ENCODE data around the gene WFIKKN2.
"Not testable (repeated sequence)": the region's sequence is repeated elsewhere in the genome, so short reads cannot be mapped to it uniquely, and the experiment has no call there.

WFIKKN2 gene

GRCh38 chr17:50835301-50836234, at the start of gene WFIKKN2:
WFIKKN2 (plus strand) TSS chr17:50835586; CDS start chr17:50835938, 352 bp downstream.
- no peak for DNase-seq

- no peak for DNase-seq
Observed at GRCh38 chr17:50785946-50786570, 49.3 kb upstream of the WFIKKN2 start.

GRCh38 chr17:50787106-50787505, 48.3 kb upstream of the WFIKKN2 start:
- no peak for DNase-seq

- no peak for DNase-seq
Observed at GRCh38 chr17:50790618-50791017, 44.8 kb upstream of the WFIKKN2 start.

- no peak for DNase-seq
Observed at GRCh38 chr17:50792132-50792531, 43.3 kb upstream of the WFIKKN2 start.

GRCh38 chr17:50793007-50793406, 42.4 kb upstream of the WFIKKN2 start:
- DNase-seq, result no peak

- DNase-seq, result no peak
Observed at GRCh38 chr17:50794361-50794760, 41.0 kb upstream of the WFIKKN2 start.

GRCh38 chr17:50797135-50797810, 38.1 kb upstream of the WFIKKN2 start:
- DNase-seq, result no peak

- DNase-seq, result no peak
Observed at GRCh38 chr17:50798424-50799288, 36.7 kb upstream of the WFIKKN2 start.

- no peak for DNase-seq
Observed at GRCh38 chr17:50799582-50799981, 35.8 kb upstream of the WFIKKN2 start.

GRCh38 chr17:50800196-50800700, 35.1 kb upstream of the WFIKKN2 start:
- no peak for DNase-seq

- DNase-seq, result no peak
Observed at GRCh38 chr17:50802609-50803571, 32.5 kb upstream of the WFIKKN2 start.

- no peak for DNase-seq
Observed at GRCh38 chr17:50803676-50804075, 31.7 kb upstream of the WFIKKN2 start.

- not testable (repeated sequence) for DNase-seq
Observed at GRCh38 chr17:50804749-50805475, 30.5 kb upstream of the WFIKKN2 start.

- DNase-seq, result no peak
Observed at GRCh38 chr17:50805486-50805885, 29.9 kb upstream of the WFIKKN2 start.

GRCh38 chr17:50806141-50806643, 29.2 kb upstream of the WFIKKN2 start:
- no peak for DNase-seq

GRCh38 chr17:50807009-50807408, 28.4 kb upstream of the WFIKKN2 start:
- no peak for DNase-seq

GRCh38 chr17:50807675-50808074, 27.7 kb upstream of the WFIKKN2 start:
- DNase-seq, result no peak

GRCh38 chr17:50808413-50808812, 27.0 kb upstream of the WFIKKN2 start:
- DNase-seq, result no peak

- no peak for DNase-seq
Observed at GRCh38 chr17:50808888-50809287, 26.5 kb upstream of the WFIKKN2 start.
